Muscle layer of duodenum (tissue), 2 donors: ENCODE data around the gene GMPS.
"Not testable (repeated sequence)": the region's sequence is repeated elsewhere in the genome, so short reads cannot be mapped to it uniquely, and the experiment has no call there.

ENCODE experiments used
- H3K27ac ChIP-seq: one replicate; pipeline ENCODE4 v1.7.0; 2013; ENCODE audit warnings: mild to moderate bottlenecking, low read length
- H3K27me3 ChIP-seq: one replicate; pipeline ENCODE4 v1.7.0; 2013; ENCODE audit warnings: low read depth, mild to moderate bottlenecking, control low read depth, low read length
- H3K36me3 ChIP-seq, 2 donors: one replicate each; pipeline ENCODE4 v1.7.0; 2013; ENCODE audit warnings: low read length in 2 of 2, control low read depth in 1 of 2, mild to moderate bottlenecking in 1 of 2; ENCODE audit not compliant: insufficient read depth in 2 of 2, control insufficient read depth in 1 of 2
- H3K4me1 ChIP-seq, 2 donors: one replicate each; pipeline ENCODE4 v1.7.0; 2013; ENCODE audit warnings: low read length in 2 of 2, mild to moderate bottlenecking in 2 of 2, control low read depth in 1 of 2, moderate library complexity in 1 of 2; ENCODE audit not compliant: insufficient read depth in 2 of 2, control insufficient read depth in 1 of 2
- H3K4me3 ChIP-seq, 2 donors: one replicate each; pipeline ENCODE4 v1.7.0; 2013; ENCODE audit warnings: low read length in 2 of 2, low read depth in 1 of 2, mild to moderate bottlenecking in 1 of 2
- H3K9me3 ChIP-seq, 2 donors: one replicate each; pipeline ENCODE4 v1.7.0; 2013; ENCODE audit warnings: low read length in 2 of 2, control low read depth in 1 of 2, mild to moderate bottlenecking in 1 of 2; ENCODE audit not compliant: control insufficient read depth in 1 of 2
- donor health status: healthy.

The GMPS gene

GRCh38 chr3:155876503-155876902 lies 6.1 kb downstream of the GMPS start:
- H3K27me3 ChIP-seq, result no peaks in the 10 kb centered on the region
- no peak overlapping the region for H3K4me3 ChIP-seq
- no peak overlapping the region for H3K27ac ChIP-seq
- H3K36me3 ChIP-seq, result no peaks in the 10 kb centered on the region
- H3K4me1 ChIP-seq, result peaks cover 6 to 13% of the 10 kb centered on the region in 2 donors
- no peaks in the 10 kb centered on the region for H3K9me3 ChIP-seq

- no peaks in the 10 kb centered on the region for H3K27me3 ChIP-seq
Observed at GRCh38 chr3:155880286-155880685, 9.8 kb downstream of the GMPS start.

GRCh38 chr3:155884292-155884691 lies 13.8 kb downstream of the GMPS start:
- no peaks in the 10 kb centered on the region for H3K36me3 ChIP-seq
- H3K27me3 ChIP-seq, result no peaks in the 10 kb centered on the region
- H3K4me3 ChIP-seq, result no peak overlapping the region
- H3K27ac ChIP-seq, result no peak overlapping the region
- peaks cover 0 to 4% of the 10 kb centered on the region in 2 donors for H3K4me1 ChIP-seq
- no peaks in the 10 kb centered on the region for H3K9me3 ChIP-seq

More at GRCh38 chr3:155880286-155880685, 9.8 kb downstream of the GMPS start:
- Histone ChIP-seq H3K27ac (no peak overlapping the region), H3K4me3 (no peak overlapping the region), H3K36me3 (no peaks in the 10 kb centered on the region), H3K9me3 (no peaks in the 10 kb centered on the region), H3K4me1 (peaks cover 0 to 8% of the 10 kb centered on the region in 2 donors)

GRCh38 chr3:155885292-155885691 lies 14.8 kb downstream of the GMPS start:
- peaks cover 0 to 4% of the 10 kb centered on the region in 2 donors for H3K4me1 ChIP-seq
- H3K27ac ChIP-seq, result no peak overlapping the region
- H3K27me3 ChIP-seq, result no peaks in the 10 kb centered on the region
- H3K9me3 ChIP-seq, result no peaks in the 10 kb centered on the region
- no peaks in the 10 kb centered on the region for H3K36me3 ChIP-seq
- no peak overlapping the region for H3K4me3 ChIP-seq

- peaks cover 0 to 11% of the 10 kb centered on the region in 2 donors for H3K4me1 ChIP-seq
- not testable (repeated sequence) for H3K27ac ChIP-seq, H3K27me3 ChIP-seq, H3K4me3 ChIP-seq, H3K9me3 ChIP-seq, H3K36me3 ChIP-seq
Observed at GRCh38 chr3:155886348-155886747, 15.9 kb downstream of the GMPS start.

- H3K4me3 ChIP-seq, result no peak overlapping the region
- H3K27ac ChIP-seq, result no peak overlapping the region
- H3K27me3 ChIP-seq, result no peaks in the 10 kb centered on the region
- no peaks in the 10 kb centered on the region for H3K9me3 ChIP-seq
- H3K36me3 ChIP-seq, result no peaks in the 10 kb centered on the region
- H3K4me1 ChIP-seq, result peaks cover 0 to 7% of the 10 kb centered on the region in 2 donors
Observed at GRCh38 chr3:155886915-155887314, 16.5 kb downstream of the GMPS start.

- Histone ChIP-seq H3K27ac (no peak overlapping the region), H3K4me3 (no peak overlapping the region), H3K36me3 (peaks cover 4% of the 10 kb centered on the region in 2 donors)
Observed at GRCh38 chr3:155889212-155889611, 18.8 kb downstream of the GMPS start.

GRCh38 chr3:155889952-155890351 lies 19.5 kb downstream of the GMPS start:
- no peaks in the 10 kb centered on the region for H3K9me3 ChIP-seq
- H3K36me3 ChIP-seq, result peaks cover 6% of the 10 kb centered on the region in 2 donors
- H3K27me3 ChIP-seq, result no peaks in the 10 kb centered on the region
- no peak overlapping the region for H3K27ac ChIP-seq
- no peak overlapping the region for H3K4me3 ChIP-seq
- peaks cover 0 to 7% of the 10 kb centered on the region in 2 donors for H3K4me1 ChIP-seq

More at GRCh38 chr3:155889212-155889611, 18.8 kb downstream of the GMPS start:
- Histone ChIP-seq H3K4me1 (peaks cover 0 to 7% of the 10 kb centered on the region in 2 donors), H3K27me3 (no peaks in the 10 kb centered on the region), H3K9me3 (no peaks in the 10 kb centered on the region)

GRCh38 chr3:155890671-155891190 lies 20.3 kb downstream of the GMPS start:
- Histone ChIP-seq H3K27ac (no peak overlapping the region), H3K27me3 (no peaks in the 10 kb centered on the region), H3K36me3 (peaks cover 6% of the 10 kb centered on the region in 2 donors), H3K4me1 (peaks cover 0 to 7% of the 10 kb centered on the region in 2 donors), H3K4me3 (no peak overlapping the region), H3K9me3 (no peaks in the 10 kb centered on the region)

GRCh38 chr3:155891321-155891720 lies 20.9 kb downstream of the GMPS start:
- no peaks in the 10 kb centered on the region for H3K27me3 ChIP-seq

GRCh38 chr3:155895379-155895900 lies 25.0 kb downstream of the GMPS start:
- Histone ChIP-seq H3K27me3 (no peaks in the 10 kb centered on the region), H3K9me3 (no peaks in the 10 kb centered on the region), H3K36me3 (peaks cover 21 to 27% of the 10 kb centered on the region in 2 donors), H3K4me1 (peaks cover 0 to 7% of the 10 kb centered on the region in 2 donors), H3K4me3 (no peak overlapping the region), H3K27ac (no peak overlapping the region)

More at GRCh38 chr3:155891321-155891720, 20.9 kb downstream of the GMPS start:
- Histone ChIP-seq H3K36me3 (peaks cover 6% of the 10 kb centered on the region in 2 donors), H3K4me3 (no peak overlapping the region), H3K27ac (no peak overlapping the region), H3K9me3 (no peaks in the 10 kb centered on the region), H3K4me1 (peaks cover 0 to 7% of the 10 kb centered on the region in 2 donors)

GRCh38 chr3:155906900-155907299 lies 36.5 kb downstream of the GMPS start:
- H3K36me3 ChIP-seq, result peaks cover 16 to 19% of the 10 kb centered on the region in 2 donors
- no peaks in the 10 kb centered on the region for H3K9me3 ChIP-seq
- no peak overlapping the region for H3K27ac ChIP-seq
- H3K4me1 ChIP-seq, result no peaks in the 10 kb centered on the region
- no peak overlapping the region for H3K4me3 ChIP-seq
- no peaks in the 10 kb centered on the region for H3K27me3 ChIP-seq
